ENCODE data around the gene WNT5A.

WNT5A gene

GRCh38 chr3:55486857-55487380, at the start of gene WNT5A:
WNT5A (minus strand) TSS chr3:55487306; CDS start chr3:55486985, 321 bp downstream.
- no peak for DNase-seq (ENCODE audit: low read depth)

GRCh38 chr3:55534876-55535275, 47.8 kb upstream of the WNT5A start:
- no peak for DNase-seq (ENCODE audit: low read depth)

- no peak for DNase-seq (ENCODE audit: low read depth)
These were observed 45.7 kb upstream of the WNT5A start for GRCh38 chr3:55532806-55533205.

- no peak for DNase-seq (ENCODE audit: low read depth)
These were observed 44.2 kb upstream of the WNT5A start for GRCh38 chr3:55531321-55531720.

- DNase-seq (ENCODE audit: low read depth) = no peak
These were observed 40.3 kb upstream of the WNT5A start for GRCh38 chr3:55527361-55527760.

GRCh38 chr3:55526332-55527030, 39.4 kb upstream of the WNT5A start:
- no peak for DNase-seq (ENCODE audit: low read depth)

- DNase-seq (ENCODE audit: low read depth) = no peak
These were observed 38.3 kb upstream of the WNT5A start for GRCh38 chr3:55525436-55525835.

- no peak for DNase-seq (ENCODE audit: low read depth)
These were observed 37.6 kb upstream of the WNT5A start for GRCh38 chr3:55524565-55525244.

GRCh38 chr3:55523471-55523870, 36.4 kb upstream of the WNT5A start:
- no peak for DNase-seq (ENCODE audit: low read depth)

GRCh38 chr3:55521738-55522421, 34.8 kb upstream of the WNT5A start:
- DNase-seq (ENCODE audit: low read depth) = no peak

- no peak for DNase-seq (ENCODE audit: low read depth)
These were observed 34.1 kb upstream of the WNT5A start for GRCh38 chr3:55521064-55521737.

- DNase-seq (ENCODE audit: low read depth) = no peak
These were observed 31.9 kb upstream of the WNT5A start for GRCh38 chr3:55519019-55519418.

- DNase-seq (ENCODE audit: low read depth) = no peak
These were observed 31.3 kb upstream of the WNT5A start for GRCh38 chr3:55518451-55518850.

GRCh38 chr3:55516392-55517030, 29.4 kb upstream of the WNT5A start:
- no peak for DNase-seq (ENCODE audit: low read depth)

GRCh38 chr3:55515550-55516246, 28.6 kb upstream of the WNT5A start:
- DNase-seq (ENCODE audit: low read depth) = no peak

GRCh38 chr3:55514962-55515361, 27.9 kb upstream of the WNT5A start:
- no peak for DNase-seq (ENCODE audit: low read depth)

GRCh38 chr3:55512571-55513343, 25.7 kb upstream of the WNT5A start:
- no peak for DNase-seq (ENCODE audit: low read depth)

- no peak for DNase-seq (ENCODE audit: low read depth)
These were observed 24.9 kb upstream of the WNT5A start for GRCh38 chr3:55511895-55512570.

- DNase-seq (ENCODE audit: low read depth) = no peak
These were observed 21.2 kb upstream of the WNT5A start for GRCh38 chr3:55508335-55508734.

GRCh38 chr3:55507808-55508207, 20.7 kb upstream of the WNT5A start:
- no peak for DNase-seq (ENCODE audit: low read depth)
